Uterus (tissue), 4 donors: ENCODE results near the gene NRG3. TPM values are rescaled to one million over a fixed set of nuclear protein-coding genes. Genes with fewer than 3 reads are reported as not detected.

Experiments used
- DNase-seq, 2 donors: peaks; one replicate each; pipeline ENCODE4 v3.0.0-alpha.2; 2019 to 2020
- H3K27ac ChIP-seq, 2 donors: fragments of 200-600 bp; sonication (generic); 1 replicate in 1 of 2; 2 replicates in 1 of 2; pipeline ENCODE4 v1.5.1; 2016 to 2018
- H3K27me3 ChIP-seq, 2 donors: fragments of 200-600 bp; sonication (generic); one replicate each; pipeline ENCODE4 v1.5.1; 2018 to 2019; ENCODE audit warnings: control low read depth in 1 of 2
- H3K36me3 ChIP-seq, 2 donors: fragments of 200-600 bp; sonication (generic); one replicate each; pipeline ENCODE4 v1.5.1; 2019; ENCODE audit warnings: control low read depth in 1 of 2
- H3K4me1 ChIP-seq, 2 donors: fragments of 200-600 bp; sonication (generic); one replicate each; pipeline ENCODE4 v1.5.1; 2018 to 2019; ENCODE audit warnings: control low read depth in 1 of 2
- H3K4me3 ChIP-seq, 2 donors: fragments of 200-600 bp; sonication (generic); 1 replicate in 1 of 2; 2 replicates in 1 of 2; pipeline ENCODE4 v1.5.1; 2018 to 2019; ENCODE audit warnings: mild to moderate bottlenecking in 1 of 2
- H3K9me3 ChIP-seq, 2 donors: fragments of 200-600 bp; sonication (generic); one replicate each; pipeline ENCODE4 v1.5.1; 2019; ENCODE audit warnings: control low read depth in 1 of 2
- POLR2A ChIP-seq, 2 donors: fragments of 450-650 bp; IDR thresholded peaks; one replicate each; pipeline ENCODE4 v1.6.1; 2016; ENCODE audit warnings: antibody characterized with exemption in 2 of 2, mild to moderate bottlenecking in 1 of 2, moderate library complexity in 1 of 2
- intact Hi-C: fragments of 100-400 bp; cut with DNase I; formaldehyde crosslinking; loops from one replicate; pipeline ENCODE4 v1.15.1; 2023; ENCODE audit warnings: low total_unique reads
- total RNA-seq, 4 donors: library from RNA; depleted of rRNA in 3 of 4; stranded (reverse); fragments of >200 nt in 3 of 4; gene quantifications; one replicate each; pipeline versions ENCODE4 v1.1.0 to v1.2.4, GENCODE V29; 2014 to 2023
- TF ChIP-seq, protein P1 (sequence below), 4 experiments: fragments of 200-600 bp in 2 of 4; fragments of 450-650 bp in 2 of 4; sonication (generic) in 2 of 4; IDR thresholded peaks; one replicate each; pipeline ENCODE4 v1.5.1; 2016 to 2019; ENCODE audit warnings: antibody characterized with exemption in 4 of 4, mild to moderate bottlenecking in 2 of 4, moderate library complexity in 1 of 4
- donor health status: DM: yes; HTN: yes; CAD: no.

Gene NRG3
- total RNA-seq, 4 donors from 2014 or later, result 0.27 to 1.0 TPM; not detected in 2

DNA sequence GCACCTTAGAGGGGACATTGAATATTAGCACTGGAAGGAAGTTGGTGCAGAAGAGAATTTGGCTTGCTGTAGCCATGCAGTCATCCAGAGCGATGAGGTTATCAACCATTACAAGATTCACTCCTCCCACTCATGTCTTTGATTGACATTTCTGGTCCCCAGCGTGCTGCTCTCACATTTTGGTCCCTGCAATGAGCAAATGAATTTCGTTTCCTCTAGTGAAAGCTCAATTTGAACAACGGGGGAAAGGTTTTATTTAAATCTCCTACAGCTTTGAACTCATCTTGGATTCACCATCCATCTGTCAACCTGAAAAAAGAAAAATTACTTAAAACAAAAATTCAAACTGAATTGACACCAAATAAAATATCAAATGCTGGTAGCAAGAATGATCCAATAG lies 975.2 kb downstream of the NRG3 start:
- Histone ChIP-seq H3K4me1 (no peaks in the 10 kb centered on the region), H3K27me3 (no peaks in the 10 kb centered on the region), H3K9me3 (no peaks in the 10 kb centered on the region), H3K4me3 (no peak overlapping the region), H3K27ac (no peak overlapping the region), H3K36me3 (no peaks in the 10 kb centered on the region)
- TF ChIP-seq, protein P1, sequence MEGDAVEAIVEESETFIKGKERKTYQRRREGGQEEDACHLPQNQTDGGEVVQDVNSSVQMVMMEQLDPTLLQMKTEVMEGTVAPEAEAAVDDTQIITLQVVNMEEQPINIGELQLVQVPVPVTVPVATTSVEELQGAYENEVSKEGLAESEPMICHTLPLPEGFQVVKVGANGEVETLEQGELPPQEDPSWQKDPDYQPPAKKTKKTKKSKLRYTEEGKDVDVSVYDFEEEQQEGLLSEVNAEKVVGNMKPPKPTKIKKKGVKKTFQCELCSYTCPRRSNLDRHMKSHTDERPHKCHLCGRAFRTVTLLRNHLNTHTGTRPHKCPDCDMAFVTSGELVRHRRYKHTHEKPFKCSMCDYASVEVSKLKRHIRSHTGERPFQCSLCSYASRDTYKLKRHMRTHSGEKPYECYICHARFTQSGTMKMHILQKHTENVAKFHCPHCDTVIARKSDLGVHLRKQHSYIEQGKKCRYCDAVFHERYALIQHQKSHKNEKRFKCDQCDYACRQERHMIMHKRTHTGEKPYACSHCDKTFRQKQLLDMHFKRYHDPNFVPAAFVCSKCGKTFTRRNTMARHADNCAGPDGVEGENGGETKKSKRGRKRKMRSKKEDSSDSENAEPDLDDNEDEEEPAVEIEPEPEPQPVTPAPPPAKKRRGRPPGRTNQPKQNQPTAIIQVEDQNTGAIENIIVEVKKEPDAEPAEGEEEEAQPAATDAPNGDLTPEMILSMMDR (IDR thresholded peaks at IDR 0.05), result no peak
- TF ChIP-seq POLR2A (IDR thresholded peaks at IDR 0.05), result no peak
- DNase-seq, result no peak
- intact Hi-C loops, result no loop called here

DNA sequence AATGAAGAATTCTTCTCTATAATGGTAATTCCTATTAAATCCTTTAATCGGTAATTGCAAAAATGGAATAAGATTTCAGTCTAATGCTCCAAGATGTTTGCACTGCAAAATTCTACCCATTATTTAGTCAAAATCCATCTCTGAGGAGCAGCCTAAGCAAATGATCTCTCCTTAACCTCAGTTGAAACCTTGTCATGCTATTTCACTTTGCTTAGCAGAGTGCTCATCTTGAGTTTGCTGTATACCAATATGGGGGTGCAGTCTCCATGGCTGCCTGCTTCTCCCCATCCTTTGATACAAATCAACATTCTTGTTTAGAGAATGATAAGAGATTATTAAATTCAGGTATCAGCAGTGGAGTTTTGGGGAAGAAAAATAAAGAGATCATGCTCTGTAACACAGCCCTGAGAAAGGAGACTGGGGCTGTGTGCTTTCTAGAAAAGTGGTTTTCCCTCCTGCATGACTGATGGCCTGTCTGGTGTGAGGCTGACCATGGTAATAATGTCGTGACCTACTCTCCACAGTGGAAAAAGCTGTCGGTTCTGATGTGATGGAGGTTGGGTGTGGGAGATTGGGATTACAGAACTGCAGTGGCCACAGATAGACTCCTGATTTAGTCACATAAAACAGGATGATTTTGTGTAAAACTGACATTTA lies 982.1 kb downstream of the NRG3 start:
- no peaks in the 10 kb centered on the region for H3K36me3 ChIP-seq
- no peaks in the 10 kb centered on the region for H3K27me3 ChIP-seq
- H3K4me3 ChIP-seq, result no peak overlapping the region

DNA sequence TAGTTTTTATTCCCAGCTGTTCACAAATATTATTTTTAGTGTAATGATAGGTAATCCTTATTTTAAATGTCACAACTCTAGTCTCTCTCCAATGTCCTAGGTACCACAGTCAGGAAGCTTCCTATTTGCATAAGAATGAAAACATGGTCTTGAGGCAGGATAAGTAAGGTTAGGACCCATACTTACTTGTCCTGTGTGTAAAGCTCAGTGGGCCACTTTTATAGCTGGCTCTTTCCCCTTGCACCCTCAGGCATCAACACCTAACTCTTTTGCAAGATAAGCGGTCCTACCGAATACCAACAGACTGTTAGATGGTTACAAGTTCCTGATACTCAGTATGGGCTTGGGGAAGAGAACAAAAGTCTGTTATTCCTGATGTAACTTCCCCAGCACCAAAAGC lies 986.9 kb downstream of the NRG3 start:
- DNase-seq, result no peak
- Histone ChIP-seq H3K4me1 (no peaks in the 10 kb centered on the region), H3K9me3 (no peaks in the 10 kb centered on the region), H3K27me3 (no peaks in the 10 kb centered on the region), H3K4me3 (no peak overlapping the region), H3K27ac (no peak overlapping the region), H3K36me3 (no peaks in the 10 kb centered on the region)
- intact Hi-C loops, result no loop called here
- TF ChIP-seq, protein P1 (IDR thresholded peaks at IDR 0.05), result no peak
- no peak for TF ChIP-seq POLR2A (IDR thresholded peaks at IDR 0.05)

More for the DNA sequence above, 982.1 kb downstream of the NRG3 start:
- DNase-seq, result no peak
- TF ChIP-seq, protein P1 (IDR thresholded peaks at IDR 0.05), result no peak
- TF ChIP-seq POLR2A (IDR thresholded peaks at IDR 0.05), result no peak
- intact Hi-C loops, result no loop called here
- Histone ChIP-seq H3K4me1 (no peaks in the 10 kb centered on the region), H3K9me3 (no peaks in the 10 kb centered on the region), H3K27ac (no peak overlapping the region)

DNA sequence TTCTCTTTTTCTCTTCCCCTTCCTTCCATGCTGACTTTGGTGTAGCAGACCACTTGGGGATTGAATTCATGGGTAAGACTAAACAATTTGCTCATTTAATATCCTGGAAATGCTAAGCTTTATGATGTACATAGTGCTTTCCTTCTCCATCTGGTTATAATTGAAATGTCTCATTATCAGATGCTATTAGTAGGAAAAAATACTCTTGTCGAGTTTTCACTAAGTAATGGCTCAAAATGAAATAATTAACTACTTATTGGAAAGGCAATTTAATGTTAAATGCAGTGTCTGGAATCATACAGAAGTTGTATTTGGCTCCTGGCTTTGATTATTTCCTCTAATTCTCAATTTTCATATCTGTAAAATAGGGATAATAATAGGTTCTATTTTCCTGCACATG lies 990.4 kb downstream of the NRG3 start:
- no peak overlapping the region for H3K4me3 ChIP-seq
- no peaks in the 10 kb centered on the region for H3K9me3 ChIP-seq
- no peaks in the 10 kb centered on the region for H3K36me3 ChIP-seq
- intact Hi-C loops, result no loop called here
- no peaks in the 10 kb centered on the region for H3K27me3 ChIP-seq
- DNase-seq, result no peak
- H3K4me1 ChIP-seq, result no peaks in the 10 kb centered on the region
- H3K27ac ChIP-seq, result no peak overlapping the region
- TF ChIP-seq, protein P1 (IDR thresholded peaks at IDR 0.05), result no peak
- TF ChIP-seq POLR2A (IDR thresholded peaks at IDR 0.05), result no peak

DNA sequence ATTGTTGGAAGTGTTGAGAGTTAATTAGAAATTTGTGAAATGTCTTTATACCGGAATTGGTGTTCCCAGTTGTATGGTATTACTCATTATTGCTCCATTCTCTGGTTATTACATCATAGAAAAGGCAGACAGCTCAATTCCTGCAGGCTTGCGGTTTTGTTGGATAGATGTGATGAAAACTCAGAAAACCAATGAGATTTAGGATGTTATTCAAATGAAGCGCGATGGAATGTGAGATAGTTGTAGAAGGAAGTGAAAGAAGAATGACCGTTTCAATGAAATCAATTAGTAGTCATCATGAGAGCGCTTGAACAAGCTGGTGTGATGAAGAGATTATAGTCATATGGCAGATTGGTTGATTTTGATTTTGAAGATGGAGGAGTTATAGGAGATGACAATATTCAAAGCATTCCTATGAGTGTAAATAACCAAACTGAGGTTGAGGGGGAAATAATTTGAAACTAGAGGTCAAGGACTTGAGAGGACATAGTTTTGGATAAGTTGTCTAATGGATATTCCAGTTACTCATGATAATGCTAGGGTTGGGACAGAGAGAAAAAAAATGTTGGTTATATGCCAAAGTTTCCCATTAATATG lies 991.5 kb downstream of the NRG3 start:
- DNase-seq, result no peak
- no peak overlapping the region for H3K4me3 ChIP-seq
- TF ChIP-seq, protein P1 (IDR thresholded peaks at IDR 0.05), result no peak
- TF ChIP-seq POLR2A (IDR thresholded peaks at IDR 0.05), result no peak
- H3K27me3 ChIP-seq, result no peaks in the 10 kb centered on the region
- H3K9me3 ChIP-seq, result no peaks in the 10 kb centered on the region
- H3K27ac ChIP-seq, result no peak overlapping the region
- intact Hi-C loops, result no loop called here
- H3K36me3 ChIP-seq, result no peaks in the 10 kb centered on the region
- no peaks in the 10 kb centered on the region for H3K4me1 ChIP-seq
